ENCODE measurements around the gene TMEM74B.
"Not testable (repeated sequence)": the region's sequence is repeated elsewhere in the genome, so short reads cannot be mapped to it uniquely, and the experiment has no call there.

Gene TMEM74B

DNA sequence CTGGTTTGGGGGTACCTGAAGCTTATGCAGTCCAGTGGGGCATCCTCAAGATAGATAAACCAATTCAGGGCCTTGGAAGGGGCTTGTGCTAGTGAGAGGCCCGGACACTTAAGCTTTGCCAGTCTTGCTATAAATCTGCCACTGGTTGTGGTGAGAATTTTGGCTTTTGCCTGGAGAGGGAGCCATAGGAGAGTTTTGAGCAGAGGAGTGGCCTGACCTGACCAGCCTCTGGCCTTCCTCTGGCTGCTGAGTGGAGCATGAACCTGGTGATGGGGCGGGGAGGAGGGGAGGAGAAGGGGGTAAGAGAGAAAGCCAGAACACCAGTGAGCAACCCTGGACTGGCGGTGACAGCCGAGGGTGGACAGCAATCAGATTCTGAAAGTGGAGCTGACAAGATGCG lies 7.1 kb downstream of the TMEM74B start:
- no peak for DNase-seq

DNA sequence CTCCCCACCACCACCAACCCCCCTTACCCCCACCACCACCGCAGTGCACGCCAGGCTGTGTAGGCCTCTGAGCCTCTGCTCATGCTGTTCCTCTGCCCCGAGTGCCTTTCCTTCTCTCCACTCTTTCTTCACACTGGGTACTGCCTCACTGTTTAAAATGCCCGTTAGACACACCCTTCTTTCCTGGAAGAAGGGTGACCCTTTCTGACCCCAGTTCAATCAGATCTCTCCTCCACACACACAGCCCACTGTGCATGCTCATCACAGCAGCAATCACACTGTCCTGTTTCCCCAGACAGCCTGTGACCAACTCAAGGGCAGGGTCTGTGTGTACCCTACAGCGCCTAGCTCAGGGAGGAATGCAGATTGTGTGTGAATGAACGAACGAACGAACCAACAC lies 10.0 kb downstream of the TMEM74B start:
- DNase-seq = no peak

DNA sequence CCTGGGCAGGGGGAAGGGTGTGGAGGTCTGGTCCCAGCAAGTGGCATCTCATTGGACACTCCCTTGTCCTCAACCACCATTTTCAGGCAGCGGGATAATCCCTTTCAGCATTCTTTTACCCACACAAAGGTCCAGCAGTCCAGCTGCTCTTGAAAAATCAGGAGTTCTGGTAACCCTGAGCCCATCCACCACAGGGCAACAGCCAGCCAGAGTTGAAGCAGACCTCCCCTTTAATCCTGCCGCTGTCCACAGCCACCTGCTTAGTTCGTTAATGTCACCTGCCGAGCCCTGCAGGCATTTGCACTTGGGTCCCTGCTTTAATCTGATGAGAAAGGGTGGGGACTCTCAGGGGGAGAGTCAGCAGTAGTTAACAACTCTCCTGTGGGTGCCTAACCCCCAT lies 11.1 kb downstream of the TMEM74B start:
- no peak for DNase-seq

DNA sequence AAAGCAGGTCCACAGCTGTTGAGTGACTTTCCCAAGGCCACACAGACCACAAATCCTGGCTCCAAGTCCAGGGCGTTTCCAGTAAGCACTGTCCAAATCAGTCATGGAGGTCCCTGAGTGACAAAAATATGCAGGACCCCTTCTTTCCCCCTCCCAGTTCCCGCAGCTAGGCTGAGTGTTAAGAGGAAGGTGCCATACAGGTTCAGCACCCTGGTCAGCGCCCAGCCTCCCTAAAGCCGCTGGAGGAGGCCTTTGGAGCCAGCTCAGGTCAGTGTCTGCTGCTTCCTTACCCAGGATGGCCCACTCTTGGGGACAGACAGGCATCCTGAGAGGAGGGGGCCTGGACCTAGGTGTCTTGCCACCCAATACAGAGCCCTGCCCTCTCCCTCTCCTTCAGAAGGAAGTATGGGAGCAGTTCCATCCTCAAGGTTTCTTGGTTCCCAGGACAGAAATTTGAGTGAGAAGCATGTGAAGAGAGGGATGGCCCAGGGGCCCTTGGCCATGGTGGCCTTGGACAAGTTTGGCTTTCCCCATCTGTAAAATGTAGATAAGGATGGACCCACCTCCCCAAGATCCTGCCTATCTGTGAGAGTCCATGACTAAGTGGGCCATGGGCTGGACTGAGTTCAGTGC lies 13.2 kb downstream of the TMEM74B start:
- DNase-seq = no peak

DNA sequence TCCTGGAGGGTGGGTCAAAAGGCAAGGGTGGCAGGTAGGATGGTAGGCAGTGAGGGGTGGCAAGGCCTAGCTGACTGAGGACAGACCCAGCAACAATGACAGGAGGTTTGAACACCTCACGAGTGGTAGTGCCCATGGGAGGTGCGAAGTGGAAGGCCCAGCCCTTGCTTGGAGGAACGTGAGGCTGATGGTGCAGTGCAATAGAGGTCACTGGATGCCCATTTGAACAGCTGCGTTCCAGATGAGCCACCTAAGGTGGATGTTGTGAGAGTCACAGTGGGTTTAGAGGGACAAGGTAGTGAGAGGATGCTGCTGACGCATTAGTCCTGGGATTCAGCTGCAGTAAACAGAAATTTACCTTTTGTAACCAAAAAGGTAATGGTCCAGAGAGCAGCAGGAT lies 15.6 kb downstream of the TMEM74B start:
- DNase-seq = no peak

DNA sequence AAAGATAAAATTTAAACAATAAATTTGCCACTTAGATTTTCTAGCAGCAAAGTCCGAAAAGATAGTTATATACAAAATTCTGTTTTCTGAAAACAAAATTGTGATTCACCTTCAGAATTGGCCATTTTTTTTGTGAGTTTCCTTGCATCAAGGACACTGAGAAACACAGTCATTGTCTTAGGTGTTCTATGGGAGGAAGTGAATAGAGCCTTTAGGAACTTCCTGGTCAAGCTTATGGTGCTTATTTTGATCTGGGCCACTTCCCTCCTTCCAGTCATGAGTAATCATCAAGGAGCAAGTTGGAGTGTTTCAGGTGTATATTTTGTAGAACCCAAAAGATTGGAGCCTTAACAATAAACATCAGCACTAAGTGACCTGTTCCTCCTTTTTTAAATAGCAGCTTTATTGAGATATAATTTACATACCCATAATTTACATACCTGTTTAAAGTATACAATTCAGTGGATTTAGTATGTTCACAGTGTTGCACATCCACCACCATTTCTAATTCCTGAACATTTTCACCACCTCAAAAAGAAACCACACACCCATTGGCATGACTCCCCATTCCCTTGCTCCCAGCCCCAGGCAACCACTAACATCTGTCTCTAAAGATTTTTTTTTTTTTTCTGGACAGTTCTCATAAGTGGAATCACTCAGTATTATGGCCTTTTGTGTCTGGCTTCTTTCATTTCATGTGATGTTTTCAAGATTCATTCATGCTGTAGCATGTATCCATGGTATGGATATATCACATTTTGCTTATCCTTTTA lies 17.6 kb downstream of the TMEM74B start:
- DNase-seq = no peak

DNA sequence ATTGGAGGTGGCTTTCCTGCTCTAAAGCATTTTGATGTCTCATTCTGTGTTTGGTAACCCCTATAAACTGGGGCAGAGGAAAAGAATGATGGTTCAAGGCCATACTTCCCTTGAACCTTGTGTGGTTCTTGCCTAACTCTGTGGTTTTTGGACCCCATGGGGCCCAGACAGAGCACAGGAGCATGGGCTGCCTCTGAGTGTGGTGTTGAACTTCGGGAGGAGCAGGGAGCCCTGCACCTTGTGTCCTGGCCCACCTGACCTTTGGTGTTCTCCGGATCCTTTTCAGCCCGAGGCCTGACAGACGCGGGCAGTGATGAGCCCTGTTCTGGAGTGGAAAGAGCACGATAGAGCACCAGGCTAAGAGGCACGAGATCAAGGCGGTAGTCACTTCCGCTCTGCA lies 18.8 kb downstream of the TMEM74B start:
- DNase-seq = no peak

DNA sequence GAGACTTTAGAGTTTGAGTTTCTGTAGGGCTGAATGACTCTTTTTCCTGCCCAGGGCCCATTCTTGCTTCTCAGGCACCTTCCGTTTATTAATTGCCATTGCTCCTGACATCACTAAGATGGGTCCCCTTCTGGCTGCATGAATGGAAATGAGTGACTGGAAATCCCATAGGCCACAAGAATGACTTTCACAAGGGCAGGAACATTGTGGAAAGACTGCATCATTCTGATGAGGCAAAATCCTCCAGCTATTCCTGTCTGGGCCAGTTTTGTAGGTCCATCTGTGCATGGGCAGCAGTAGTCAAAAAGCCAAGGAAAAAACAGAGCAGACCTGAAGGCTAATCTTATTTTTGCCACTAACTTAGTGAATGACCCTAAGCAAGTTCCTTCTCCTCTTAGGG lies 19.3 kb downstream of the TMEM74B start:
- no peak for DNase-seq

DNA sequence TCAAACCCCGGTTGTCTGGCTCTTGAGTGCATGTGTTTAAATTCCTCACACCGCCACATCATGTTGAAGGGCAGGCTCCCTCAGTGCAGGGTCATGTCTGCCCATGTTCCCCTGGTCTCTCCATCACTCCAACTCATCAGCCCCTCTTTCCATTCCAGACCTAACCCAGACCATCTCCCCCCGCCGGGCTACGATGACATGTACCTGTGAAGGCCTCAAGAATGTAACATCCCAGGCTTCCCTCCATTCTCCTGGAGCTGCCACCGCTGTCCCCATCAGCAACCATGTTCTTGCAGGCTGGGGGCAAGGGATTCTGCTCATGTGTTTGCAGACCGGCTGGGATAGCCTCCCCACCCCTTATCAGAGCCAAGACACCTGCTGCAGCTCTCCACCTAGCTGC lies 19.9 kb downstream of the TMEM74B start:
- no peak for DNase-seq

DNA sequence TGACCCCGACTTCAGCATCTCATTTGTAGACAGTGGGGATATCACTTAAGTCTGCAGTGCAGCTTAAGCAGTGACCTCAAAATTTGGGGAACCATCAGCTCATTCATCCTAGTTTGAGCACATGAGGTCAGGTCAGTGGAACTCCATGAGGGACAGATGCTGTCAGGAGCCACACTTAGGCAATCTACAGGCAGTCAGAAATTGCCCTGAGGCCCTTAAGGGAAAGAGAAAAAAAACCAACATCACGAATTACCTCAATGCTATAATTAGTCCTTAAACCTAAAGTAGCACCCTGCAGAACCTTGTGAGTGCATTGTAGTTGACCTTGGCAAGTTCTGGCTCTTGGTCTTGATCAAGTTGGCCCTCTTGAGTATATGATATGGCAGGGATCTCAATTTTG lies 21.1 kb downstream of the TMEM74B start:
- DNase-seq = no peak

DNA sequence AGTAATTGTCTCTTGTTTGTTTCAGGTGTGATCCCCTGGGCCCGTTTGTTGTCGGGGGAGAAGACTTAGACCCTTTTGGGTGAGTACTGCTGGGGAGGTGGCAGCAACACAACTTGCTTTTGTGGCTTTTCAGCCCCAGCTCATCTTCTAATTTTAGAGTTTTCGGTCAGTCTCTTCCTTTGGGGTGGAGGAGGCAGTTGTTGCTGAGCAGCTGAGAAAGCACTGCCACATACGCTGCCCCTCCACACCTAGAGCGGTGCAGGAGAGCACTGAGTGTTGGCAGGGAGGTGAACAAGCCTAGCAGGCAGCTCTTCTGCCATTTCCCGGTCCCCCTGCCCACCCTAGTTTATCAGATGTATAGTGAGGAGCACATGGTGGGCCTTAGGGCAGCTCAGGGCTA lies 21.7 kb downstream of the TMEM74B start:
- no peak for DNase-seq

DNA sequence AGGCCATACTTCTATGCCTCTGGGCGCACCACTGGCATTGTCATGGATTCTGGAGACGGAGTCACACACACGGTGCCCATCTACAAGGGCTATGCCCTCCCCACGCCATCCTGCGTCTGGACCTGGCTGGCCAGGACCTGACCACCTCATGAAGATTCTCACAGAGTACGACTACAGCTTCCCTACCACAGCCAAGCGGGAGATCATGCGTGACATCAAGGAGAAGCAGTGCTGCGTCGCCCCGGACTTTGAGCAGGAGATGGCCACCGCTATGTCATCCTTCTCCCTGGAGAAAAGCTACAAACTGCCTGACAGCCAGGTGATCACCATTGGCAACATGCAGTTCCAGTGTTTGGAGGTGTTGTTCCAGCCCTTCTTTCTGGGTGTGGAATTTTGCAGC lies 23.8 kb downstream of the TMEM74B start:
- no peak for DNase-seq

DNA sequence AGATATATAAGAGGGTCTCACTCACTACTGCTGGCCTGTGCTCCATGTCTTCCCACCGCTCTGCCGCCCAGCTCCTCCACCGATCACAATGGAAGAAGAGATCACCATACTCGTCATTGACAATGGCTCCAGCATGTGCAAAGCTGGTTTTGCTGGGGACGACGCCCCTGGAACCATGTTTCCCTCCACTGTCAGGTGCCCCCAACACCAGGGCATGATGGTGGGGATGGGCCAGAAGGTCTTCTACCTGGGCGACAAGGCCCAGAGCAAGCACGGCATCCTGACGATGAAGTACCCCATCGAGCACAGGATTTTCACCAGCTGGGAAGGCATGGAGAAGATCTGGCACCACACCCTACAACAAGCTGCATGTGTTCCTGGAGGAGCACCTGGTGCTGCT lies 24.3 kb downstream of the TMEM74B start:
- DNase-seq = no peak

DNA sequence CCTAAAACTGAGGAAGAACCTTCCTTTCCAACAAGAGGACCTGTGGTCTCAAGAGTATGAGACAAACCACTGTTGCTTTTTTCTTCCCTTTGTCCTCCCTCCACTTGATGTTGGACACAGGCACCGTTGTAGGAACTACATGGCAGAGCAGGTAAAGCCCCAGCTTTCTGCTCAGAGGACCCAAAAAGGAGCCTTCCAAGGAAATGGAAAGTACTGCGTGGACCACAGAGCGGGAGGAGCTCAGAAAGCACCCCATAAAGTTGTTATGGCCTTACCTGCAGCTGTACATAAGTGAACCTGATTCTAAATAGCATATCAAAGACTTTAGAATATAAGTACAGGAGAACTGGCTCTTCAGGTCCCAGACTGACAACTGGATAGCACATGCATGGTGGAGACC lies 29.4 kb downstream of the TMEM74B start:
- DNase-seq = no peak

DNA sequence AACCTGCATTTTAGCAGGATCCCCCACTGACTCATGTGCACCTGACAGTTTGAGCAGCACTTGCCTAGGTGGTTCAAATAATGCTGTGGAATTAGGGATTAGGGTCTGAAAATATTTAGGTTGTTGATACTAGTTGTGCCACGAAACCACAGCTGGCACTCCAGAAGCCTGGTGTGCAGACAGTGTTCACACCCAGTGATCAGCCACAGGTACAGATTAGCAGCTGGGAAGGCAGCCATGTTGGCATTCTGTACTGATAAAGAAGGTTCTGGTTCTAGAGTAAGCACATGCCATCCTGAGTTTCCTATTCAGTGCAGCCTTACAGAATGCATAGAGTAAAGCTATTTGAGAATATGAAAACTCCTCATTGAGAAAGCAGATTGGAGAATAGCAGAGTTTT lies 30.1 kb downstream of the TMEM74B start:
- DNase-seq = no peak

DNA sequence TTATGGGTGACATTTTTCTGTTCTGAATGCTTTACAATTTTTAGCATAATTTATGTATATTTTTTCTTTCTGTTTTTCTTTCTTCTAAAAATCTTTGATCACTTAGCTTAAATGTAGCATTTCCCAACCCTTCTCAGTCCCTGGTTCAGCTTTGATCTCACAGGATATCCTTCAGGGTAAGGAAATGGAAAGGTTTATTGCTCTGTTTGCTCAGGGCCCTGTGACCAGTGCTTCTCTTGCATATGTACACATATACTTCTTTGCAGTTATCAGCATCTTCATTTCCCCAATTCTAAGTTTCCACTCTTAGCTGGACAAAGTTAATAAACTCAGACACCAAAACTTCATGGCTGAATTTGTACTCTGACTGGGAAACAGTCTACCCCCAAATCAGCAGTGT lies 30.6 kb downstream of the TMEM74B start:
- no peak for DNase-seq

DNA sequence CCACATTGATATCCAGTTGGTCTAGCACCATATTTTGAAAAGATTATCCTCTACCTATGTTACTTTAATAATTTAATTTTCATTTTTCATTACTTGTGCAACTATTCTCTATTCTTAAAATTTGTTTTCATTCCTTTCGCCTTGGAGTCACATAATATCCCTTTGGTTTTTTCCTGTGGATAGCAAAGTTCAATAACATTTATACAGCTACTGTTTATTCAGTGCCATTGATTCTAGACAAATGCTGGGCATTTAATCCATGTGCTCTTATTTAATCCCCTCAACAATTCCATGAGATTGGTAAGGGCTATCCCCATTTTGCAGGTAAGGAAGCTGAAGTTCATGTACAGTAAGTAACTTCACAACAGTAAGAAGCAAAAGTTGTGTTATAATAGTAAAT lies 33.8 kb downstream of the TMEM74B start:
- no peak for DNase-seq

DNA sequence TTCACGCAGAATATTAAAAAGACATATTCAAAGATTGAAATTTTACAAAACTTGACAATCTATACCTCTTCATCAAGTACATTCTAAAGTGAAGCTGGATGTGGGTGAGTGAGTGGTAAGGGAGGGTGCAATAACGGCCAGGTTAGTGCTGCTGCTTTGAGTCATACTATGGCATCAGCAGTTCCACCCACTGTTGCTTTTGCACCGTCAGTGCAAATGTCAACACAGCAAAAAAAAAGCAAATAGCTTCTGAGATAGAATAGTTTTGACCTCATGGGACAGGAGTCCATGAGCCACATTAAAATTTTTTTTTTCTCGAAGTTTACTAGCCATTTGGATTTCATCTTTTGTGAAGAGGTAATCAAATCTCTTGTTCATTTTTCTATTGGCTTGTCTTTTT lies 34.6 kb downstream of the TMEM74B start:
- DNase-seq = no peak

DNA sequence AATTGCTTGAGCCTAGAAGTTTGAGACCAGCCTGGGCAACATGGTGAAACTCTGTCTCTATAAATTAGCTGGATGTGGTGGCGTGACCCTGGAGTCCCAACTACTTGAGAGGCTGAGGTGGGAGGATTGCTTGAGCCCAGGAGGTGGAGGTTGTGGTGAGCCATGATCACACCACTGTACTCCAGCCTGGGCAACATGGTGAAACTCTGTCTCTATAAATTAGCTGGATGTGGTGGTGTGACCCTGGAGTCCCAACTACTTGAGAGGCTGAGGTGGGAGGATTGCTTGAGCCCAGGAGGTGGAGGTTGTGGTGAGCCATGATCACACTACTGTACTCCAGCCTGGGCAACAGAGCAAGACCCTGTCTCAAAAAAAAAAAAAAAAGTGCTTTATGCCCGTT lies 35.0 kb downstream of the TMEM74B start:
- not testable (repeated sequence) for DNase-seq

DNA sequence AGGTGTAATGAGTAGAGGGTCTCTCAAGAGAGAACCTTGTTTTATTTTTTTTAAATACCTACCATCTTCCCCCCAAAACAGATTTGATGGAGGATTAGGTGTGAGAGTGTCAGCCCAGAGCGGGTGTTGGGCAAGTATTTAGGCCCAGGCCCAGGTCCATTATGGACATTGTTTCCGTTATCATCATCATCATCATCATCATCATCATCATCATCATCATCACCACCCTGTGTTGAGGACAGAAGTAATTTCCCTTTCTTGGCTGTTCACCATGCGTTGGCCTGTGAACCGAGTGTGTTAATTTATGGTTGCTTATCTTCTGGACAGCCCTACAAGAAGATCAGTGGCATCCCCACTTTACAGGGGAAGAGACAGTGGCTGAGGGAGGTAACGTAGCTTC lies 37.8 kb downstream of the TMEM74B start:
- DNase-seq = no peak

DNA sequence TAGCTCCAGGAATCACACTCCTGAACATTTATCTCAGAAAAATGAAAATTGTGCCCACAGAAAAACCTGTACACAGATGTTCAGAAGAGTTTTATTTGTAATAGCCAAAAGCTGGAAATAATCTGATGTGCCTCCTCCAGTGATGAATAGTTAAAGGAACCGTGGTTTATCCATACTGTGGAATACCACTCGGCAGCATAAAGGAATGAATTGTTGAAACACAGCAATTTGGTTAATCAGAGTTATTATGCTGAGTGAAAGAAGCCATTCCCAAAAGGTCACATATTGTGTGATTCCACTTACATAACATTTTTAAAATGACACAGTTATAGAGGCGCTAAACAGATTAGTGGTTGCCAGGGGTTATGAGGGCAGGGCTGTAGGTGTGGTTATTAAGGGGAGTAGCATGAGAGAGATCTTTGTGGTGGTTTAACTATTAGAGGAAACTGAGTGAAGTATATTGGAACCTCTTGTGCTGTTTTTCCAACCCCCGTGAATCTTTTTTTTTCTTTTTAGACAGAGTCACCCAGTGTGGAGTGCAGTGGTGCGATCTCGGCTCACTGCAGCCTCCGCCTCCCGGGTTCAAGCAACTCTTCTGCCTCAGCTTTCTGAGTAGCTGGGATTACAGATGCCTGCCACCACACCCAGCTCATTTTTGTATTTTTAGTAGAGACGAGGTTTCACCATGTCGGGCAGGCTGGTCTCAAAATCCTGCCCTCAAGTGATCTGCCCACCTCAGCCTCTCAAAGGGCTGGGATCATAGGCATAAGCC lies 40.2 kb downstream of the TMEM74B start:
- DNase-seq = no peak

DNA sequence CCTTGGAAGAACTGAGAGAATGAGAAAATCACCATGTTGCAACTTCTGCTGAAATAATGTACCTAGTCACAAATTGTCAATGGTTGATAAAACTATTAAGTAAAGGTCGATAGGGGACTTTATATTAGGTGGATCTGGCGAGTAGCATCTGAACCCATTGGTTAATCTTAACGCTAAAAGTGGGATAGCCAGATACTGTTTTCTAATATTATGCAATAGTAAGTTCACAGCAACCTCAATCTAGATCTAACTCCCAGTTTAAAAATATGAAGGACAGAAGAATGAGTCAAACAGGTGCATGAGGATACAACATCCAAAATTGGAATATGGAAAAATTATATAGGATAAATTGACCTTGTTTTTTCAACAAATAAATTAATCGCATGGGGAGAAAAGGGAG lies 47.5 kb downstream of the TMEM74B start:
- DNase-seq = no peak

DNA sequence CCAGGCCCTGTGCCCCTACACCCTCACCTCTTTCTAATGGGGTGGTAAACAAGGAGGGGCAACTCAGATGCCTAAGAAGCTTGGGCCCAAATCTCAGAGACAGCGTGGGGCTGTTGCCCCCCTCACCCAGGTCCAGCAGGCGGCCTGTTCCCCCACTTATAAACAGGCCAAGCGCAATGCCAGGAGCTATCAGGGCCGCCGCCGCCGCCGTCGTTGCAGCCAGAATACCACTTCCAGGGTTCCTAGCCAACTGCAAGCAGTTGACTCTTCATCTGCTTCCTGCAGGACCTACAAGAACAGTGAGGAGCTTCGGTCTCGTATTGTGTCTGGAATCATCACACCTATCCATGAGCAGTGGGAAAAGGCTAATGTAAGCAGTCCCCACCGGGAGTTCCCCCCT lies 49.9 kb downstream of the TMEM74B start:
- DNase-seq = no peak

DNA sequence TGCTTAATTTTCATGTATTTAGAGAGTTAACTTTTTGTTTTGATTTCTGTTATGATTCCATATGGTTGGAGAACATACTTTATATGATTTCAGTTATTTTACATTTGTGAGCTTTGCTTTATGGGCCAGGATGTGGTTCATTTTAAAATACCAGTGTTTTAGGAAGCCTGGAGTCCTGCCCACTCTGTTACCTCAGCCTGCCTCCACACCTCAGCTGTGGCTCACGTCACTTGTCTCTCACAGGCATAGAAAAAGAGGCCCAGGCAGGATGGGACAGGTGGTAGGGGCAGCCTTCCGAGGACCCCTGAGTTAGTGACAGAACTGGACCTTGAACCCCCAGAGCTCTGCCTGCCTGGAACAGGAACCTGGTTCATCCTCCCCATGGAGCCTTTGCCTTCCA lies 50.4 kb downstream of the TMEM74B start:
- no peak for DNase-seq
